ENCODE data around the gene PRG3. TPM values are rescaled to one million over a fixed set of nuclear protein-coding genes. Genes with fewer than 3 reads are reported as not detected.

PRG3 gene
- total and polyA plus RNA-seq, 9 of the 15 experiments (the other 6 are each of a cell fraction or from before 2014, with no cell fraction given): 0.18 to 0.55 (median 0.38) TPM; not detected in 6

- TF ChIP-seq ATF6 (CRISPR knock-in tag; IDR thresholded peaks at IDR 0.05) (no peak), KLF13 (tag; IDR thresholded peaks at IDR 0.05; ENCODE audit: borderline replicate concordance, low read depth) (no peak), NBN (IDR thresholded peaks at IDR 0.05; ENCODE audit: low read depth) (no peak), RERE (CRISPR knock-in tag; IDR thresholded peaks at IDR 0.05; ENCODE audit: borderline replicate concordance) (no peak), E2F1 (CRISPR knock-in tag; IDR thresholded peaks at IDR 0.05) (no peak), TFAP4 (CRISPR knock-in tag; IDR thresholded peaks at IDR 0.05; ENCODE audit: borderline replicate concordance) (no peak), ZNF134 (CRISPR knock-in tag; conservative IDR thresholded peaks at IDR 0.05) (no peak), SIX5 (IDR thresholded peaks at IDR 0.05; ENCODE audit: borderline replicate concordance in 1 of 2, insufficient read depth in 1 of 2, low read depth in 1 of 2, low read length in 2 of 2) (no peak), ZFP91 (CRISPR knock-in tag; IDR thresholded peaks at IDR 0.05) (no peak), ARID1B (IDR thresholded peaks at IDR 0.05) (no peak), SP2 (IDR thresholded peaks at IDR 0.05; ENCODE audit: extremely low read depth, low read depth, low read length, poor library complexity, severe bottlenecking) (no peak), HIVEP1 (CRISPR knock-in tag; IDR thresholded peaks at IDR 0.05) (no peak), FIP1L1 (IDR thresholded peaks at IDR 0.05; ENCODE audit: low read depth, low read length, poor library complexity, severe bottlenecking) (no peak)
Observed at GRCh38 chr11:57345555-57346211, 35.3 kb downstream of the PRG3 start (continued).

Measured in K562 (cell line).